ENCODE results near the gene RHOG.
A peak's percentile ranks its signal among the peaks of the same experiment; 100 is the strongest.

The RHOG gene

GRCh38 chr11:3857628-3858027 is 16.9 kb upstream of the RHOG start:
- DNase-seq = no peak

- DNase-seq = no peak
Measured at GRCh38 chr11:3856856-3857553, 16.2 kb upstream of the RHOG start.

- DNase-seq = no peak
Measured at GRCh38 chr11:3855808-3856491, 15.2 kb upstream of the RHOG start.

- peak; percentile 88 to 92 for DNase-seq
Measured at GRCh38 chr11:3854977-3855807, 14.4 kb upstream of the RHOG start, which contains the start of gene STIM1. STIM1 (plus strand) TSS chr11:3855664; CDS start chr11:3856271, 607 bp downstream.

GRCh38 chr11:3854660-3854976 is 13.9 kb upstream of the RHOG start:
- DNase-seq = no peak

GRCh38 chr11:3853899-3854659 is 13.3 kb upstream of the RHOG start:
- DNase-seq = no peak

- no peak for DNase-seq
Measured at GRCh38 chr11:3853545-3853842, 12.7 kb upstream of the RHOG start.

GRCh38 chr11:3849297-3849874 is 8.6 kb upstream of the RHOG start:
- peak; percentile 11 to 28 for DNase-seq

GRCh38 chr11:3845670-3846069 is 4.9 kb upstream of the RHOG start:
- DNase-seq = no peak

- DNase-seq = no peak
Measured at GRCh38 chr11:3845246-3845645, 4.5 kb upstream of the RHOG start.

- DNase-seq = no peak
Measured at GRCh38 chr11:3843326-3843725, 2.6 kb upstream of the RHOG start.

GRCh38 chr11:3841426-3842350 is 929 bp upstream of the RHOG start:
- DNase-seq = peak; percentile 61 to 82

- no peak for DNase-seq
Measured at GRCh38 chr11:3840004-3840869, 522 bp downstream of the RHOG start.

- no peak for DNase-seq
Measured at GRCh38 chr11:3838504-3838903, 2.3 kb downstream of the RHOG start.

GRCh38 chr11:3837793-3838192 is 3.0 kb downstream of the RHOG start:
- no peak for DNase-seq

GRCh38 chr11:3836903-3837302 is 3.9 kb downstream of the RHOG start:
- no peak for DNase-seq

- DNase-seq = no peak
Measured at GRCh38 chr11:3835751-3836150, 5.0 kb downstream of the RHOG start.

- DNase-seq = no peak
Measured at GRCh38 chr11:3834664-3835461, 5.9 kb downstream of the RHOG start.

- DNase-seq = no peak
Measured at GRCh38 chr11:3834349-3834663, 6.5 kb downstream of the RHOG start.

- no peak for DNase-seq
Measured at GRCh38 chr11:3833449-3833848, 7.3 kb downstream of the RHOG start.

Measured in NCI-H1930 (cell line).